HepG2 (cell line): Measurements from ENCODE around the gene ZNF326. TPM values are rescaled to one million over a fixed set of nuclear protein-coding genes. Genes with fewer than 3 reads are reported as not detected.

Experiments
- ATAC-seq: fragments of 200-7000 bp; cut with Tn5 transposase; 3 replicates; pipeline ENCODE4 v1.9.1; 2020; ENCODE audit warnings: mild to moderate bottlenecking, moderate library complexity
- BruUV-seq: library from RNA; stranded (reverse); fragments of 400-500 nt; replicated peaks from 2 replicates; lab custom pipeline; 2021; lab: Mats Ljungman, UMichigan
- CTCF ChIA-PET: fragments of 300-600 bp; formaldehyde crosslinking; extraction: SDS; loops from one replicate; lab custom pipeline; 2021; ENCODE audit warnings: low total read pairs, inconsistent platforms, low intra/inter-chr PET ratio; lab: Yijun Ruan, JAX
- POLR2A ChIA-PET: fragments of 350-600 bp; sonication (Branson Sonifier 250); formaldehyde crosslinking; loops from one replicate; lab custom pipeline; 2020; ENCODE audit warnings: antibody characterized with exemption, inconsistent platforms; lab: Yijun Ruan, JAX
- DNase-seq: peaks from one replicate; pipeline ENCODE4 v3.0.0-alpha.2; 2015; ENCODE audit warnings: low spot score
- FAIRE-seq: peaks from 3 replicates; lab custom pipeline; 2011; peaks lifted over from hg19 to GRCh38; lab: Jason Lieb, UNC
- H2AFZ ChIP-seq: one replicate; pipeline ENCODE4 v1.6.1; 2011; ENCODE audit warnings: low read length, inconsistent platforms
- H3K27ac ChIP-seq: fragments of 300-600 bp; 3 replicates; pipeline ENCODE4 v1.8.0; 2011; ENCODE audit warnings: mixed run types, mild to moderate bottlenecking, mixed read lengths, low read length, inconsistent platforms; ENCODE audit not compliant: insufficient read depth; ENCODE audit errors: extremely low read length
- H3K27me3 ChIP-seq, 2 experiments: fragments of 200-600 bp in 1 of 2; 2 replicates in 1 of 2; 3 replicates in 1 of 2; pipeline versions ENCODE4 v1.6.0 to v1.8.0; 2011; ENCODE audit warnings: low read length in 2 of 2, mild to moderate bottlenecking in 2 of 2, moderate library complexity in 2 of 2, inconsistent platforms in 1 of 2; ENCODE audit not compliant: insufficient read depth in 2 of 2, control insufficient read depth in 1 of 2
- H3K36me3 ChIP-seq, 2 experiments: fragments of 200-600 bp in 1 of 2; replicated peaks in 1 of 2; 2 replicates in 1 of 2; 3 replicates in 1 of 2; pipeline versions ENCODE4 v1.5.1 to v1.8.0; 2011; ENCODE audit warnings: low read length in 2 of 2, inconsistent platforms in 1 of 2; ENCODE audit not compliant: insufficient read depth in 2 of 2, control insufficient read depth in 1 of 2
- H3K4me1 ChIP-seq: 2 replicates; pipeline ENCODE4 v1.5.1; 2012; ENCODE audit warnings: low read length, inconsistent platforms; ENCODE audit not compliant: insufficient read depth
- H3K4me2 ChIP-seq: 2 replicates; pipeline ENCODE4 v1.6.0; 2011; ENCODE audit warnings: low read depth, low read length, inconsistent platforms
- H3K4me3 ChIP-seq, 3 experiments: fragments of 200-600 bp in 1 of 3; sonication (generic), shearing (Covaris generic) in 1 of 3; replicated peaks in 1 of 3; 2 replicates each; pipeline ENCODE4 v1.5.1; 2011 to 2016; ENCODE audit warnings: low read length in 3 of 3, inconsistent platforms in 2 of 3, low read depth in 2 of 3, mild to moderate bottlenecking in 2 of 3, control low read depth in 1 of 3, mixed read lengths in 1 of 3; ENCODE audit not compliant: insufficient read depth in 1 of 3
- H3K79me2 ChIP-seq: one replicate; pipeline ENCODE4 v1.6.1; 2011; ENCODE audit warnings: low read length, inconsistent platforms; ENCODE audit not compliant: insufficient read depth
- H3K9ac ChIP-seq: 2 replicates; pipeline ENCODE4 v1.6.0; 2011; ENCODE audit warnings: mild to moderate bottlenecking, low read depth, low read length, inconsistent platforms; ENCODE audit not compliant: insufficient read depth
- H3K9me3 ChIP-seq: 2 replicates; pipeline ENCODE4 v1.5.1; 2012; ENCODE audit warnings: mild to moderate bottlenecking, low read length
- H4K20me1 ChIP-seq: 2 replicates; pipeline ENCODE4 v1.6.0; 2011; ENCODE audit warnings: inconsistent platforms, mild to moderate bottlenecking, low read length, moderate library complexity; ENCODE audit not compliant: insufficient read depth
- CSRNP2 ChIP-seq: sonication (generic); formaldehyde crosslinking; conservative IDR thresholded peaks from 2 replicates; pipeline ENCODE4 v1.8.0; 2022; ENCODE audit warnings: low read depth, missing genetic modification reagents
- PITX1 ChIP-seq: sonication (generic); formaldehyde crosslinking; IDR thresholded peaks from 2 replicates; pipeline ENCODE4 v1.5.1; 2020; ENCODE audit warnings: mild to moderate bottlenecking, missing genetic modification reagents
- PTBP1 ChIP-seq: fragments of 200-400 bp; formaldehyde crosslinking; IDR thresholded peaks from 2 replicates; pipeline ENCODE4 v1.6.1; 2018; ENCODE audit warnings: low read length, low read depth; ENCODE audit not compliant: poor library complexity, severe bottlenecking
- ZBTB40 ChIP-seq, 2 experiments: fragments of 450-650 bp in 1 of 2; sonication (generic) in 1 of 2; formaldehyde crosslinking in 1 of 2; IDR thresholded peaks; 2 replicates each; pipeline versions ENCODE4 v1.6.1 to v1.8.0; 2016 to 2022; ENCODE audit warnings: antibody characterized with exemption in 1 of 2, mild to moderate bottlenecking in 1 of 2, missing genetic modification reagents in 1 of 2
- ZNF253 ChIP-seq: sonication (generic); formaldehyde crosslinking; IDR thresholded peaks from 2 replicates; pipeline ENCODE4 v1.8.0; 2022; ENCODE audit warnings: mild to moderate bottlenecking, missing genetic modification reagents, borderline replicate concordance
- ZNF713 ChIP-seq: sonication (generic); formaldehyde crosslinking; IDR thresholded peaks from 2 replicates; pipeline ENCODE4 v1.4.0; 2020; ENCODE audit warnings: mild to moderate bottlenecking, missing genetic modification reagents
- WGBS: methylation state at CpG from one replicate; pipeline ENCODE4 v1.1.6; 2017; ENCODE audit warnings: low lambda C conversion rate; 5-methylcytosine and 5-hydroxymethylcytosine counted together
- in situ Hi-C: cut with HindIII; loops from 2 replicates; pipeline ENCODE4 v1.10.0; 2017; ENCODE audit warnings: low pct_unique_long_range_greater_than_20kb; ENCODE audit not compliant: extremely low pct_ligation_motif_present
- intact Hi-C: fragments of 100-400 bp; cut with micrococcal nuclease; formaldehyde crosslinking; loops from one replicate; pipeline ENCODE4 v1.10.0; 2022; ENCODE audit not compliant: unreplicated experiment
- polyA plus RNA-seq, 8 experiments: library from polyadenylated mRNA; depleted of rRNA in 3 of 8; stranded (reverse) in 7 of 8; unstranded in 1 of 8; fragments of >200 nt; fragmentation: Illumina TruSeq in 4 of 8; extraction: Trizol in 4 of 8; gene quantifications; 2 replicates each; pipeline versions ENCODE4 v1.2.1 to v1.2.3, GENCODE V29; 2011 to 2016; ENCODE audit warnings: low read depth in 4 of 8, missing spikeins in 1 of 8, mixed read lengths in 1 of 8; ENCODE audit not compliant: insufficient read depth in 1 of 8
- total RNA-seq, 5 experiments: library from RNA; depleted of rRNA; stranded (reverse); fragments of >200 nt; fragmentation: Illumina TruSeq; extraction: Trizol; gene quantifications; 2 replicates each; pipeline ENCODE4 v1.2.3, GENCODE V29; 2016; ENCODE audit warnings: low read depth in 1 of 5

Gene ZNF326
- total and polyA plus RNA-seq, 2 of the 13 experiments (the other 11 are each of a cell fraction or from before 2014, with no cell fraction given), result 6.3 to 16.4 TPM

DNA sequence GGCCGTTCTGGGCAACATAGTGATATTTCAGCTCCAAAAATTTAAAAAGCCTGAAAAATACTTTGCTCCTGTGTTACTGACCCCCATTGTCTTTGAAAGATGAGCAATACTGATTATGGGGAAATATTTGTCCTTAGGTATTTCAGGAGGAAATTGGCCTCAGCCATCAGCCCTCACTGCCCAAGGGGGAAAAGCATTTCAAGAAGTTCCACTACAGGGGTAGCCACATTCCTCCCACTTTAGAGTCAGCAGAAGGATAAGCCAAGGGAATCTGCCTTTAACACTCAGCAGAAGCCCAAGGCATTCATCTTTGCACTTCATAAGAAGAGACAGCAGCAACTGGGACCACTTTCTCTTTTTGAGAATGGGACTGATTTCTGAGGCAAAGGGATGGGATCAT is 40.5 kb upstream of the ZNF326 start:
- no TSS peak for BruUV-seq
- Histone ChIP-seq H3K27me3 (no peaks in the 10 kb centered on the region), H2AFZ (no peak overlapping the region), H3K4me3 (no peak overlapping the region), H3K9ac (no peak overlapping the region), H3K4me1 (peaks cover 75% of the 10 kb centered on the region), H4K20me1 (no peaks in the 10 kb centered on the region), H3K4me2 (no peak overlapping the region), H3K27ac (no peak overlapping the region), H3K9me3 (no peaks in the 10 kb centered on the region), H3K79me2 (no peaks in the 10 kb centered on the region), H3K36me3 (no peaks in the 10 kb centered on the region)
- CTCF ChIA-PET, result no interaction called here
- in situ Hi-C loops, result no loop called here
- DNase-seq (no peak), ATAC-seq (no peak), FAIRE-seq (no peak)
- WGBS, result 59% methylated on average over 1 of the region's 1 CpG
- POLR2A ChIA-PET, result no interaction called here
- intact Hi-C loops, result loop anchor here (10.0 kb wide), 1 partner anchor 150 kb away; no protein-coding TSS in a partner anchor
- TF ChIP-seq CSRNP2 (CRISPR knock-in tag) (no peak), ZNF713 (CRISPR knock-in tag) (no peak), ZNF253 (CRISPR knock-in tag) (no peak), PTBP1 (no peak), ZBTB40 (IDR thresholded peaks at IDR 0.05) (no peak), ZBTB40 (CRISPR knock-in tag; IDR thresholded peaks at IDR 0.05) (no peak), PITX1 (CRISPR knock-in tag) (no peak)
